Osteocyte (in vitro differentiated cells): ENCODE results near the gene OMG. TPM values are rescaled to one million over a fixed set of nuclear protein-coding genes. Genes with fewer than 3 reads are reported as not detected.

Experiments
- DNase-seq: peaks from one replicate; pipeline ENCODE4 v3.0.0; 2021; ENCODE audit warnings: mixed read lengths; ENCODE audit not compliant: unreplicated experiment; ENCODE audit errors: extremely low spot score
- H3K27ac Mint-ChIP-seq: one replicate; pipeline ENCODE4 v1.8.0; 2021; ENCODE audit warnings: mild to moderate bottlenecking, mixed read lengths; ENCODE audit not compliant: unreplicated experiment
- H3K27me3 Mint-ChIP-seq: one replicate; pipeline ENCODE4 v1.8.0; 2021; ENCODE audit warnings: mixed read lengths; ENCODE audit not compliant: unreplicated experiment
- H3K36me3 Mint-ChIP-seq: one replicate; pipeline ENCODE4 v1.8.0; 2021; ENCODE audit warnings: mixed read lengths; ENCODE audit not compliant: unreplicated experiment
- H3K4me1 Mint-ChIP-seq: one replicate; pipeline ENCODE4 v1.8.0; 2021; ENCODE audit warnings: mixed read lengths; ENCODE audit not compliant: unreplicated experiment
- H3K4me3 Mint-ChIP-seq: one replicate; pipeline ENCODE4 v1.8.0; 2021; ENCODE audit warnings: mild to moderate bottlenecking, moderate library complexity, mixed read lengths; ENCODE audit not compliant: unreplicated experiment
- H3K9me3 Mint-ChIP-seq: one replicate; pipeline ENCODE4 v1.8.0; 2021; ENCODE audit warnings: mixed read lengths; ENCODE audit not compliant: unreplicated experiment
- CTCF ChIP-seq: fragments of 200-600 bp; sonication (generic); IDR thresholded peaks from 2 replicates; pipeline ENCODE4 v1.5.0; 2021; ENCODE audit warnings: antibody characterized with exemption, mild to moderate bottlenecking, moderate library complexity
- total RNA-seq: library from RNA; stranded (reverse); gene quantifications from 2 replicates; pipeline ENCODE4 v1.2.1, GENCODE V29; 2021

Gene OMG
- total RNA-seq, 1 donor from 2014 or later = not detected

GRCh38 chr17:31311526-31311925 is 14.5 kb upstream of the OMG start:
- Mint-ChIP-seq H3K36me3 (peaks cover 10% of the 10 kb centered on the region), H3K4me1 (peaks cover 11% of the 10 kb centered on the region), H3K4me3 (no peak overlapping the region), H3K9me3 (no peaks in the 10 kb centered on the region), H3K27ac (no peak overlapping the region), H3K27me3 (no peaks in the 10 kb centered on the region)
- DNase-seq = no peak
- no peak for TF ChIP-seq CTCF

- H3K36me3 Mint-ChIP-seq = peaks cover 10% of the 10 kb centered on the region
Observed at GRCh38 chr17:31310886-31311285, 13.8 kb upstream of the OMG start.

GRCh38 chr17:31310260-31310659 is 13.2 kb upstream of the OMG start:
- no peaks in the 10 kb centered on the region for H3K27me3 Mint-ChIP-seq
- no peak overlapping the region for H3K27ac Mint-ChIP-seq
- H3K4me1 Mint-ChIP-seq = peaks cover 11% of the 10 kb centered on the region
- TF ChIP-seq CTCF = no peak
- H3K36me3 Mint-ChIP-seq = peaks cover 12% of the 10 kb centered on the region
- no peak for DNase-seq
- no peak overlapping the region for H3K4me3 Mint-ChIP-seq
- no peaks in the 10 kb centered on the region for H3K9me3 Mint-ChIP-seq

More at GRCh38 chr17:31310886-31311285, 13.8 kb upstream of the OMG start:
- H3K4me3 Mint-ChIP-seq = no peak overlapping the region
- DNase-seq = no peak
- no peaks in the 10 kb centered on the region for H3K9me3 Mint-ChIP-seq
- no peak overlapping the region for H3K27ac Mint-ChIP-seq
- H3K4me1 Mint-ChIP-seq = peaks cover 11% of the 10 kb centered on the region
- no peaks in the 10 kb centered on the region for H3K27me3 Mint-ChIP-seq
- TF ChIP-seq CTCF = no peak

GRCh38 chr17:31309556-31309955 is 12.5 kb upstream of the OMG start:
- no peak for DNase-seq
- Mint-ChIP-seq H3K27ac (no peak overlapping the region), H3K27me3 (no peaks in the 10 kb centered on the region), H3K36me3 (peaks cover 14% of the 10 kb centered on the region), H3K9me3 (no peaks in the 10 kb centered on the region), H3K4me1 (peaks cover 11% of the 10 kb centered on the region), H3K4me3 (no peak overlapping the region)
- TF ChIP-seq CTCF = no peak

- Mint-ChIP-seq H3K9me3 (peaks cover 3% of the 10 kb centered on the region), H3K4me3 (no peak overlapping the region), H3K36me3 (peaks cover 17% of the 10 kb centered on the region), H3K27me3 (no peaks in the 10 kb centered on the region), H3K27ac (no peak overlapping the region), H3K4me1 (peaks cover 6% of the 10 kb centered on the region)
- no peak for TF ChIP-seq CTCF
- DNase-seq = no peak
Observed at GRCh38 chr17:31308372-31309334, 11.6 kb upstream of the OMG start.
